K562 (cell line): ENCODE measurements around the gene SYNGR1. TPM values are rescaled to one million over a fixed set of nuclear protein-coding genes. Genes with fewer than 3 reads are reported as not detected.

Experiments used
- ATAC-seq: fragments of 200-7000 bp; cut with Tn5 transposase; 3 replicates; pipeline ENCODE4 v1.9.1; 2020; ENCODE audit warnings: moderate library complexity
- BruUV-seq: library from RNA; stranded (reverse); fragments of 400-500 nt; replicated peaks from 2 replicates; lab custom pipeline; 2021; lab: Mats Ljungman, UMichigan
- CTCF ChIA-PET: fragments of 300-600 bp; formaldehyde crosslinking; extraction: SDS; loops from one replicate; lab custom pipeline; 2021; ENCODE audit warnings: low intra/inter-chr PET ratio; lab: Yijun Ruan, JAX
- POLR2A ChIA-PET: fragments of 300-600, 350-650 bp; sonication (Branson Sonifier 250); formaldehyde crosslinking; extraction: SDS; loops from one replicate; lab custom pipeline; 2021; ENCODE audit warnings: antibody characterized with exemption, inconsistent platforms; lab: Yijun Ruan, JAX
- DNase-seq, 4 experiments: peaks; one replicate each; pipeline versions ENCODE4 v3.0.0 to v3.0.0-alpha.2; 2011 to 2018; ENCODE audit warnings: low spot score in 3 of 4, mixed read lengths in 3 of 4; ENCODE audit errors: extremely low read depth in 1 of 4
- FAIRE-seq: peaks from 2 replicates; lab custom pipeline; 2011; peaks lifted over from hg19 to GRCh38; lab: Jason Lieb, UNC
- H2AFZ ChIP-seq: 2 replicates; pipeline ENCODE4 v1.6.0; 2011; ENCODE audit warnings: low read depth, low read length, control low read depth, inconsistent platforms
- H3K27ac ChIP-seq: fragments of 200-600 bp; 3 replicates; pipeline ENCODE4 v1.8.0; 2011; ENCODE audit warnings: low read depth, mild to moderate bottlenecking, control low read depth, inconsistent platforms, low read length, moderate library complexity, mixed read lengths; ENCODE audit errors: extremely low read depth
- H3K27me3 ChIP-seq, 2 experiments: fragments of 300-600 bp in 1 of 2; 2 replicates in 1 of 2; 3 replicates in 1 of 2; pipeline versions ENCODE4 v1.6.0 to v1.8.0; 2011; ENCODE audit warnings: inconsistent platforms in 2 of 2, low read length in 2 of 2, mild to moderate bottlenecking in 1 of 2, mixed read lengths in 1 of 2, moderate library complexity in 1 of 2; ENCODE audit not compliant: control insufficient read depth in 2 of 2, insufficient read depth in 2 of 2
- H3K36me3 ChIP-seq: fragments of 300-600 bp; 3 replicates; pipeline ENCODE4 v1.8.0; 2011; ENCODE audit warnings: mild to moderate bottlenecking, low read length, inconsistent platforms; ENCODE audit not compliant: control insufficient read depth, insufficient read depth
- H3K4me1 ChIP-seq, 2 experiments: fragments of 200-600 bp in 1 of 2; replicated peaks in 1 of 2; 2 replicates in 1 of 2; 3 replicates in 1 of 2; pipeline versions ENCODE4 v1.5.1 to v1.8.0; 2011; ENCODE audit warnings: inconsistent platforms in 2 of 2, low read length in 2 of 2, mild to moderate bottlenecking in 1 of 2, mixed read lengths in 1 of 2, moderate library complexity in 1 of 2; ENCODE audit not compliant: control insufficient read depth in 2 of 2, insufficient read depth in 2 of 2
- H3K4me2 ChIP-seq: 2 replicates; pipeline ENCODE4 v1.6.1; 2011; ENCODE audit warnings: low read length, control low read depth, inconsistent platforms, mixed read lengths; ENCODE audit not compliant: insufficient read depth
- H3K4me3 ChIP-seq: fragments of 200-600 bp; sonication (generic), shearing (Covaris generic); 2 replicates; pipeline ENCODE4 v1.5.1; 2016; ENCODE audit warnings: control low read depth, inconsistent platforms
- H3K79me2 ChIP-seq: fragments of 200-600 bp; 3 replicates; pipeline ENCODE4 v1.8.0; 2011; ENCODE audit warnings: low read length, inconsistent platforms; ENCODE audit not compliant: control insufficient read depth, insufficient read depth
- H3K9ac ChIP-seq, 2 experiments: 2 replicates each; pipeline versions ENCODE4 v1.6.0 to v1.6.1; 2011; ENCODE audit warnings: low read depth in 2 of 2, low read length in 2 of 2, control low read depth in 1 of 2, inconsistent platforms in 1 of 2, mild to moderate bottlenecking in 1 of 2, mixed read lengths in 1 of 2; ENCODE audit not compliant: insufficient read depth in 1 of 2
- H3K9me1 ChIP-seq: one replicate; pipeline ENCODE4 v1.6.0; 2011; ENCODE audit warnings: inconsistent platforms, mild to moderate bottlenecking, low read length, moderate library complexity; ENCODE audit not compliant: control insufficient read depth, insufficient read depth
- H3K9me3 ChIP-seq: replicated peaks from 2 replicates; pipeline ENCODE4 v1.5.1; 2011; ENCODE audit warnings: low read depth, low read length, inconsistent platforms; ENCODE audit not compliant: control insufficient read depth, insufficient read depth
- H4K20me1 ChIP-seq: replicated peaks from 2 replicates; pipeline ENCODE4 v1.6.1; 2011; ENCODE audit warnings: low read length, inconsistent platforms, mixed read lengths; ENCODE audit not compliant: control insufficient read depth, insufficient read depth
- ADNP ChIP-seq: fragments of 200-800 bp; sonication (Bioruptor generic); IDR thresholded peaks from 2 replicates; pipeline ENCODE4 v1.6.1; 2016; ENCODE audit warnings: missing genetic modification characterization, missing compliant biosample characterization
- MNT ChIP-seq, 2 experiments: fragments of 450-650 bp; conservative IDR thresholded peaks; 2 replicates each; pipeline ENCODE4 v1.6.1; 2017; ENCODE audit warnings: mild to moderate bottlenecking in 2 of 2, moderate library complexity in 2 of 2
- NUFIP1 ChIP-seq: fragments of 450-650 bp; IDR thresholded peaks from 2 replicates; pipeline ENCODE4 v1.6.1; 2018; ENCODE audit not compliant: partially characterized antibody
- RBM14 ChIP-seq: fragments of 200-400 bp; formaldehyde crosslinking; IDR thresholded peaks from 2 replicates; pipeline ENCODE4 v1.6.1; 2018; ENCODE audit warnings: low read depth, mild to moderate bottlenecking, low read length, moderate library complexity, borderline replicate concordance; ENCODE audit not compliant: insufficient read depth
- ZNF175 ChIP-seq: fragments of 200-800 bp; sonication (Bioruptor generic); IDR thresholded peaks from 2 replicates; pipeline ENCODE4 v1.6.1; 2016; ENCODE audit warnings: low read depth, mild to moderate bottlenecking, missing genetic modification characterization, missing compliant biosample characterization
- WGBS: fragments of 100-300 bp; shearing (Covaris generic); methylation state at CpG from one replicate; pipeline ENCODE4 v1.1.6; 2016; ENCODE audit warnings: low coverage, mixed read lengths; ENCODE audit not compliant: insufficient coverage; ENCODE audit errors: missing lambda C conversion rate; 5-methylcytosine and 5-hydroxymethylcytosine counted together
- in situ Hi-C: fragments of 300-500 bp; cut with MboI; formaldehyde crosslinking; loops from 4 replicates; pipeline ENCODE4 v1.15.0; 2018; ENCODE audit warnings: inconsistent platforms, mixed read lengths
- intact Hi-C: fragments of 100-400 bp; cut with micrococcal nuclease; formaldehyde crosslinking; loops from 2 replicates; pipeline ENCODE4 v1.14.2; 2022
- polyA plus RNA-seq, 8 experiments: library from polyadenylated mRNA; depleted of rRNA in 4 of 8; stranded (reverse) in 5 of 8; unstranded in 3 of 8; fragments of >200 nt; fragmentation: Nextera tagmentation in 2 of 8; fragmentation: Illumina TruSeq in 1 of 8; extraction: Ambion mirVana in 2 of 8; extraction: Trizol in 1 of 8; gene quantifications; 2 replicates each; pipeline versions ENCODE4 v1.2.1 to v1.2.3, GENCODE V29; 2011 to 2014; ENCODE audit warnings: inconsistent platforms in 1 of 8, missing spikeins in 1 of 8
- total RNA-seq, 7 experiments: library from RNA; depleted of rRNA in 6 of 7; stranded (reverse); fragments of >200 nt in 6 of 7; fragmentation: Illumina TruSeq in 2 of 7; extraction: Trizol in 2 of 7; gene quantifications; 2 replicates each; pipeline versions ENCODE4 v1.2.1 to v1.2.3, GENCODE V29; 2011 to 2021; ENCODE audit warnings: low replicate concordance in 1 of 7
- TF ChIP-seq, protein P1 (sequence below): fragments of 450-650 bp; IDR thresholded peaks from 2 replicates; pipeline ENCODE4 v1.6.1; 2014; ENCODE audit warnings: low read depth, mild to moderate bottlenecking, moderate library complexity, borderline replicate concordance

SYNGR1 gene
- total and polyA plus RNA-seq, 9 of the 15 experiments (the other 6 are each of a cell fraction or from before 2014, with no cell fraction given): 1.8 to 15.9 (median 5.5) TPM

- peaks cover 24% of the 10 kb centered on the region; the same call in 1 of the 3 replicates for H3K36me3 ChIP-seq
- H3K4me3 ChIP-seq: no peak overlapping the region
- FAIRE-seq: no peak
- no TSS peak for BruUV-seq
- CTCF ChIA-PET: no interaction called here
- no peak for TF ChIP-seq NUFIP1
- no peak for TF ChIP-seq RBM14
- TF ChIP-seq ZNF175: no peak
- no peak for TF ChIP-seq ADNP (tag)
- TF ChIP-seq, protein P1, sequence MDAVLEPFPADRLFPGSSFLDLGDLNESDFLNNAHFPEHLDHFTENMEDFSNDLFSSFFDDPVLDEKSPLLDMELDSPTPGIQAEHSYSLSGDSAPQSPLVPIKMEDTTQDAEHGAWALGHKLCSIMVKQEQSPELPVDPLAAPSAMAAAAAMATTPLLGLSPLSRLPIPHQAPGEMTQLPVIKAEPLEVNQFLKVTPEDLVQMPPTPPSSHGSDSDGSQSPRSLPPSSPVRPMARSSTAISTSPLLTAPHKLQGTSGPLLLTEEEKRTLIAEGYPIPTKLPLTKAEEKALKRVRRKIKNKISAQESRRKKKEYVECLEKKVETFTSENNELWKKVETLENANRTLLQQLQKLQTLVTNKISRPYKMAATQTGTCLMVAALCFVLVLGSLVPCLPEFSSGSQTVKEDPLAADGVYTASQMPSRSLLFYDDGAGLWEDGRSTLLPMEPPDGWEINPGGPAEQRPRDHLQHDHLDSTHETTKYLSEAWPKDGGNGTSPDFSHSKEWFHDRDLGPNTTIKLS: no peak
- no peak for TF ChIP-seq MNT (conservative IDR thresholded peaks at IDR 0.05)
- no peak overlapping the region for H3K9ac ChIP-seq
- no peak for DNase-seq
- no peak overlapping the region for H2AFZ ChIP-seq
- no peak for ATAC-seq
- H3K9me3 ChIP-seq: no peaks in the 10 kb centered on the region
- no peaks in the 10 kb centered on the region for H3K27me3 ChIP-seq
- no peaks in the 10 kb centered on the region for H3K9me1 ChIP-seq
- no peak overlapping the region for H3K27ac ChIP-seq
- H4K20me1 ChIP-seq: no peaks in the 10 kb centered on the region
- H3K4me2 ChIP-seq: no peak overlapping the region
- H3K4me1 ChIP-seq: peaks cover 0 to 4% of the 10 kb centered on the region in 2 experiments; a peak in 1 of 5 replicates
- intact Hi-C loops: no loop called here
- peaks cover 31% of the 10 kb centered on the region for H3K79me2 ChIP-seq
- POLR2A ChIA-PET: no interaction called here
- in situ Hi-C loops: no loop called here
- WGBS: 87% methylated on average over 25 of the region's 28 CpGs
Measured at GRCh38 chr22:39405346-39406085, 55.7 kb downstream of the SYNGR1 start.
